ENCODE data around the gene RNF112. TPM values are rescaled to one million over a fixed set of nuclear protein-coding genes. Genes with fewer than 3 reads are reported as not detected.
A peak's percentile ranks its signal among the peaks of the same experiment; 100 is the strongest.

The RNF112 gene
- total RNA-seq, 4 donors from 2014 or later: 1.4 to 7.6 (median 2.6) TPM

DNA sequence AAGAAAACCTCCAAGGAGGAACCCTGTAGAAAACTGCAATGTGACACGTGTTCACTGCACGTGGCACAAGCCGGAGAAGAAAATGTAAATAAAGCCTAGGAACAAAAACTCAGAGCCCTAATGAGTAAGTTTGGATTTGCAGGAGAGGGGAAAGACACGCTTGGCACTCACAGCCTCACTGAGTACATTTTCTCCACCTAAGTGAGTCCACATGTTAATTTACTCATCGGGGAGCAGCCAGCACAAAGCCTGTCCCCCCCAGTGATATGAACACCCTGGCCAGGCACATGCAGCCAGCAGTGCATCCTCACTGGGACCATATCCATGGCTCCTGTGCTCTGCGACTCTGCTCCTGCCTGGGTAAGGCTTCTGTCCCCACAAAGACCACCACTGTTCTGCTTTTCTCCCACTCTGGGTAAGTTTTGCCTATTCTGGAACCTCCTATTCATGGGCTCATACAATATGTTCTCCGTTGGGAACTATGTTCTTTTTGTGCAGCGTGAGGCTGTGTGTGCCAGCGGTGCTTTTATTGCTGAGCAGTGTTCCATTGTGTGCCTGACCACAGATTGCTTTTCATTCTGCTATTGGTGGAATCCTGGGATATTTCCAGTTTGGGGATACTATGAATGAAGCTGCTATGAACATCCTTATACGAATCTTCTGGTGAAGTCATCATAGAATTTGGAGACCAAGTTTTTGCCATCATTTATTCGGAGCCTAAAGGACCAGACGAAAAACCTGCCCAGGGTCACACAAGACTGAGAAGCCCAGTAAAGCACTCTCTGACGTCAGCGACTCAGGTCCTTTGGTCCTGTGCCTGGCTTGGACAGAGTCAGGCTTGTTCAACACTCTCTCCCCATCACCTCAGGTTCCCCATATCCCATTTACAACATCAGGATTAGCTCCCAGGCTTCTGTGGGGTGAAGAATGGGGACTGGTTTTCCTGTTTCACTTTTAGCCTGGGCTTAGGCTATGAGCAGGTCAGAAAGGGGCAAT is 53.3 kb downstream of the RNF112 start:
- TF ChIP-seq, protein P1, sequence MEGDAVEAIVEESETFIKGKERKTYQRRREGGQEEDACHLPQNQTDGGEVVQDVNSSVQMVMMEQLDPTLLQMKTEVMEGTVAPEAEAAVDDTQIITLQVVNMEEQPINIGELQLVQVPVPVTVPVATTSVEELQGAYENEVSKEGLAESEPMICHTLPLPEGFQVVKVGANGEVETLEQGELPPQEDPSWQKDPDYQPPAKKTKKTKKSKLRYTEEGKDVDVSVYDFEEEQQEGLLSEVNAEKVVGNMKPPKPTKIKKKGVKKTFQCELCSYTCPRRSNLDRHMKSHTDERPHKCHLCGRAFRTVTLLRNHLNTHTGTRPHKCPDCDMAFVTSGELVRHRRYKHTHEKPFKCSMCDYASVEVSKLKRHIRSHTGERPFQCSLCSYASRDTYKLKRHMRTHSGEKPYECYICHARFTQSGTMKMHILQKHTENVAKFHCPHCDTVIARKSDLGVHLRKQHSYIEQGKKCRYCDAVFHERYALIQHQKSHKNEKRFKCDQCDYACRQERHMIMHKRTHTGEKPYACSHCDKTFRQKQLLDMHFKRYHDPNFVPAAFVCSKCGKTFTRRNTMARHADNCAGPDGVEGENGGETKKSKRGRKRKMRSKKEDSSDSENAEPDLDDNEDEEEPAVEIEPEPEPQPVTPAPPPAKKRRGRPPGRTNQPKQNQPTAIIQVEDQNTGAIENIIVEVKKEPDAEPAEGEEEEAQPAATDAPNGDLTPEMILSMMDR (IDR thresholded peaks at IDR 0.05): no peak
- TF ChIP-seq POLR2A (IDR thresholded peaks at IDR 0.05) (no peak), POLR2AphosphoS5 (IDR thresholded peaks at IDR 0.05) (peak; percentile 47), EP300 (IDR thresholded peaks at IDR 0.05) (no peak)
- Histone ChIP-seq H3K9me3 (no peaks in the 10 kb centered on the region), H3K36me3 (no peaks in the 10 kb centered on the region), H3K27ac (peak overlapping the region; percentile 68 to 85 (median 72)), H3K4me1 (peaks cover 0 to 54% (median 24%) of the 10 kb centered on the region in 3 donors), H3K27me3 (no peaks in the 10 kb centered on the region), H3K4me3 (peak overlapping the region in 1 of 2 donors; percentile 11)
- 26 to 29% methylated on average over 7 to 13 of the region's 14 CpGs for WGBS, 2 donors (ENCODE audit: low coverage in 1 of 2)
- ATAC-seq: peak; percentile 54

Small RNA genes lying within 50 kb of the gene (small RNA-seq; reads per million reads assigned to genes)
- 0 reads per million in 4 donors for gene RF00537

Other genes starting within 250 kb of the RNF112 start
- 100 to 1,000 TPM in 1 of 4 donors, 10 to 100 TPM in 3; 30.7 to 156 (median 45.1) TPM for gene EPN2, start 173.9 kb upstream of the RNF112 start, total RNA-seq
- 10 to 100 TPM; 10.5 to 30.2 (median 16.2) TPM for gene B9D1, start 48.5 kb upstream of the RNF112 start, total RNA-seq
- gene MAPK7, start 32.7 kb upstream of the RNF112 start, total RNA-seq: 10 to 100 TPM; 11.7 to 43.0 (median 28.0) TPM
- 100 to 1,000 TPM in 3 of 4 donors, 10 to 100 TPM in 1; 89.3 to 282 (median 165) TPM for gene MFAP4, start 24.0 kb upstream of the RNF112 start, total RNA-seq
- 1 to 10 TPM in 2 of 4 donors, under 1 TPM in 1, not detected in 1; 0.72 to 2.2 (median 1.4) TPM for gene SLC47A1, start 122.6 kb downstream of the RNF112 start, total RNA-seq
- gene ALDH3A2, start 237.5 kb downstream of the RNF112 start, total RNA-seq: 100 to 1,000 TPM in 3 of 4 donors, 10 to 100 TPM in 1; 61.9 to 162 (median 124) TPM